ENCODE measurements around the gene ZNF446.
"Not testable (repeated sequence)": the region's sequence is repeated elsewhere in the genome, so short reads cannot be mapped to it uniquely, and the experiment has no call there.

DNA sequence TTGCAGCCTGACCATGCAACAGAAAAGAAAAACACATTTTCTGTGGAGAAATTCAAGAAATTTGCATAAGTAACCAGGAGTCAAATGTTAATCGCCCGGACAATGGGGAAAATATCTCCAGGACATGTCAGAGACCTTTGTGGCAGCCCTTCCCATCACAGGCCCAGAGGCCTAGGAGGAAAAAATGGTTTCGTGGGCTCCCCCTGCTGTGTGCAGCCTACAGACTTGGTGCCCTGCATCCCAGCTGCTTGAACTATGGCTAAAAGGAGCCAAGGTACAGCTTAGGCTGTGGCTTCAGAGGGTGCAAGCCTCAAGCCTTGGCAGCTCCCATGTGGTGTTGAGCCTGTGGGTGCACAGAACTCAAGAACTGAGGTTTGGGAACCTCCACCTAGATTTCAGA lies 27.3 kb upstream of the ZNF446 start:
- not testable (repeated sequence) for TF ChIP-seq EZH2 (IDR thresholded peaks at IDR 0.05; ENCODE audit: insufficient read depth, poor library complexity, severe bottlenecking); EZH2phosphoT487 (IDR thresholded peaks at IDR 0.05; ENCODE audit: insufficient read depth, low read depth)

Measured in GM23248 (cell line).